ENCODE data around the gene EVPLL. TPM values are rescaled to one million over a fixed set of nuclear protein-coding genes. Genes with fewer than 3 reads are reported as not detected.

Gene EVPLL
- polyA plus RNA-seq, 1 of the 3 experiments (the other 2 are of a cell fraction), result not detected

DNA sequence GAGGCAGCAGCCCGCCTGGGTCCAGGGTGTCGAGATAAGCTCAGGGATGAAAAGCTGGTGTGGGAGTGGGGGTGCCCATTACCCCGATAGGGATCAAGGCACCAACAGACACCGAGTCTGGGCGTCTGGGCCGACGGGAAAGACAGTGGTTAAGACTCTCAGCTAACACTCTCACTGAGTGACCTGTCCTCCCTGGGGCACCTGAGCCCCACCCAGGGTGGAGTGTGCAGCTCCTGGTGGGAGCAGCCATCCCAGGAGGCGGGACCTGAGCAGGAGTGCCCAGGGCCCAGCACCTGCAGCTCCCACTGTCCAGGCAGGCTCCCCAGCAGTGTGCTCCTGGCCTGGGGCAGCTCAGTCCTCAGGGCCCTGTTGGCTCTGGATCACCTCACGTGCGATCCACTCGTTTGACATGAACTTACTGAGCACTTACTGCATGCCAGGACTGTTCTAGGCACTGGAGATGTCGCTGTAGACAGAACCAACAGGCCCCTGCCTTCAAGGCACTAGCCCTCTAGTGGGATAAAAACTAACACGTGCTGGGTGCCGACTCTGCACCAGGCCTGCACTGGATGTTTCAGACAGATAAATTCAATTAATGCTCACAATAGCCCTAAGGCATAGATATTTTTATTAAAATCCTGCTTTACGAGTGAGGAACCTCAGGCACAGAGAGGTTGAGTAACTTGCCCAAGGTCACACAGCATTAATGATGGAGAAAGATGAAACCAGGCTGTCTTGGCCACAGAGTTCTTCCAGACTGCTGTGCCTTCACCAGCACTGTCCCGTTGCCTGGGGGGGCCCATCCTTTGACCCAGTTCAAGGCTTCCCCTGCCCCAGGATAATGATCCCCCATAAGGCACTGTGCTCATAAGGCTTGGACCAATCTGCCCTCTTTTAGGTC, 1.9 kb downstream of the EVPLL start (continued):
- TF ChIP-seq, protein P1, sequence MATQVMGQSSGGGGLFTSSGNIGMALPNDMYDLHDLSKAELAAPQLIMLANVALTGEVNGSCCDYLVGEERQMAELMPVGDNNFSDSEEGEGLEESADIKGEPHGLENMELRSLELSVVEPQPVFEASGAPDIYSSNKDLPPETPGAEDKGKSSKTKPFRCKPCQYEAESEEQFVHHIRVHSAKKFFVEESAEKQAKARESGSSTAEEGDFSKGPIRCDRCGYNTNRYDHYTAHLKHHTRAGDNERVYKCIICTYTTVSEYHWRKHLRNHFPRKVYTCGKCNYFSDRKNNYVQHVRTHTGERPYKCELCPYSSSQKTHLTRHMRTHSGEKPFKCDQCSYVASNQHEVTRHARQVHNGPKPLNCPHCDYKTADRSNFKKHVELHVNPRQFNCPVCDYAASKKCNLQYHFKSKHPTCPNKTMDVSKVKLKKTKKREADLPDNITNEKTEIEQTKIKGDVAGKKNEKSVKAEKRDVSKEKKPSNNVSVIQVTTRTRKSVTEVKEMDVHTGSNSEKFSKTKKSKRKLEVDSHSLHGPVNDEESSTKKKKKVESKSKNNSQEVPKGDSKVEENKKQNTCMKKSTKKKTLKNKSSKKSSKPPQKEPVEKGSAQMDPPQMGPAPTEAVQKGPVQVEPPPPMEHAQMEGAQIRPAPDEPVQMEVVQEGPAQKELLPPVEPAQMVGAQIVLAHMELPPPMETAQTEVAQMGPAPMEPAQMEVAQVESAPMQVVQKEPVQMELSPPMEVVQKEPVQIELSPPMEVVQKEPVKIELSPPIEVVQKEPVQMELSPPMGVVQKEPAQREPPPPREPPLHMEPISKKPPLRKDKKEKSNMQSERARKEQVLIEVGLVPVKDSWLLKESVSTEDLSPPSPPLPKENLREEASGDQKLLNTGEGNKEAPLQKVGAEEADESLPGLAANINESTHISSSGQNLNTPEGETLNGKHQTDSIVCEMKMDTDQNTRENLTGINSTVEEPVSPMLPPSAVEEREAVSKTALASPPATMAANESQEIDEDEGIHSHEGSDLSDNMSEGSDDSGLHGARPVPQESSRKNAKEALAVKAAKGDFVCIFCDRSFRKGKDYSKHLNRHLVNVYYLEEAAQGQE (IDR thresholded peaks at IDR 0.05; ENCODE audit: low read depth, low read length), result no peak
- TF ChIP-seq FOXM1 (IDR thresholded peaks at IDR 0.05; ENCODE audit: low read depth) (no peak), CHD2 (IDR thresholded peaks at IDR 0.05; ENCODE audit: low read length, partially characterized antibody) (no peak), FOXJ3 (CRISPR knock-in tag; IDR thresholded peaks at IDR 0.05) (no peak), RCOR1 (IDR thresholded peaks at IDR 0.05; ENCODE audit: low read length) (no peak)
- TF ChIP-seq, protein P2, sequence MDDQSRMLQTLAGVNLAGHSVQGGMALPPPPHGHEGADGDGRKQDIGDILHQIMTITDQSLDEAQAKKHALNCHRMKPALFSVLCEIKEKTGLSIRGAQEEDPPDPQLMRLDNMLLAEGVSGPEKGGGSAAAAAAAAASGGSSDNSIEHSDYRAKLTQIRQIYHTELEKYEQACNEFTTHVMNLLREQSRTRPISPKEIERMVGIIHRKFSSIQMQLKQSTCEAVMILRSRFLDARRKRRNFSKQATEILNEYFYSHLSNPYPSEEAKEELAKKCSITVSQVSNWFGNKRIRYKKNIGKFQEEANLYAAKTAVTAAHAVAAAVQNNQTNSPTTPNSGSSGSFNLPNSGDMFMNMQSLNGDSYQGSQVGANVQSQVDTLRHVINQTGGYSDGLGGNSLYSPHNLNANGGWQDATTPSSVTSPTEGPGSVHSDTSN (IDR thresholded peaks at IDR 0.05), result no peak
- TF ChIP-seq, protein P3, sequence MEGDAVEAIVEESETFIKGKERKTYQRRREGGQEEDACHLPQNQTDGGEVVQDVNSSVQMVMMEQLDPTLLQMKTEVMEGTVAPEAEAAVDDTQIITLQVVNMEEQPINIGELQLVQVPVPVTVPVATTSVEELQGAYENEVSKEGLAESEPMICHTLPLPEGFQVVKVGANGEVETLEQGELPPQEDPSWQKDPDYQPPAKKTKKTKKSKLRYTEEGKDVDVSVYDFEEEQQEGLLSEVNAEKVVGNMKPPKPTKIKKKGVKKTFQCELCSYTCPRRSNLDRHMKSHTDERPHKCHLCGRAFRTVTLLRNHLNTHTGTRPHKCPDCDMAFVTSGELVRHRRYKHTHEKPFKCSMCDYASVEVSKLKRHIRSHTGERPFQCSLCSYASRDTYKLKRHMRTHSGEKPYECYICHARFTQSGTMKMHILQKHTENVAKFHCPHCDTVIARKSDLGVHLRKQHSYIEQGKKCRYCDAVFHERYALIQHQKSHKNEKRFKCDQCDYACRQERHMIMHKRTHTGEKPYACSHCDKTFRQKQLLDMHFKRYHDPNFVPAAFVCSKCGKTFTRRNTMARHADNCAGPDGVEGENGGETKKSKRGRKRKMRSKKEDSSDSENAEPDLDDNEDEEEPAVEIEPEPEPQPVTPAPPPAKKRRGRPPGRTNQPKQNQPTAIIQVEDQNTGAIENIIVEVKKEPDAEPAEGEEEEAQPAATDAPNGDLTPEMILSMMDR (IDR thresholded peaks at IDR 0.05), result no peak
- TF ChIP-seq, protein P4, sequence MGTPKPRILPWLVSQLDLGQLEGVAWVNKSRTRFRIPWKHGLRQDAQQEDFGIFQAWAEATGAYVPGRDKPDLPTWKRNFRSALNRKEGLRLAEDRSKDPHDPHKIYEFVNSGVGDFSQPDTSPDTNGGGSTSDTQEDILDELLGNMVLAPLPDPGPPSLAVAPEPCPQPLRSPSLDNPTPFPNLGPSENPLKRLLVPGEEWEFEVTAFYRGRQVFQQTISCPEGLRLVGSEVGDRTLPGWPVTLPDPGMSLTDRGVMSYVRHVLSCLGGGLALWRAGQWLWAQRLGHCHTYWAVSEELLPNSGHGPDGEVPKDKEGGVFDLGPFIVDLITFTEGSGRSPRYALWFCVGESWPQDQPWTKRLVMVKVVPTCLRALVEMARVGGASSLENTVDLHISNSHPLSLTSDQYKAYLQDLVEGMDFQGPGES (IDR thresholded peaks at IDR 0.05; ENCODE audit: low read depth, low read length), result no peak

DNA sequence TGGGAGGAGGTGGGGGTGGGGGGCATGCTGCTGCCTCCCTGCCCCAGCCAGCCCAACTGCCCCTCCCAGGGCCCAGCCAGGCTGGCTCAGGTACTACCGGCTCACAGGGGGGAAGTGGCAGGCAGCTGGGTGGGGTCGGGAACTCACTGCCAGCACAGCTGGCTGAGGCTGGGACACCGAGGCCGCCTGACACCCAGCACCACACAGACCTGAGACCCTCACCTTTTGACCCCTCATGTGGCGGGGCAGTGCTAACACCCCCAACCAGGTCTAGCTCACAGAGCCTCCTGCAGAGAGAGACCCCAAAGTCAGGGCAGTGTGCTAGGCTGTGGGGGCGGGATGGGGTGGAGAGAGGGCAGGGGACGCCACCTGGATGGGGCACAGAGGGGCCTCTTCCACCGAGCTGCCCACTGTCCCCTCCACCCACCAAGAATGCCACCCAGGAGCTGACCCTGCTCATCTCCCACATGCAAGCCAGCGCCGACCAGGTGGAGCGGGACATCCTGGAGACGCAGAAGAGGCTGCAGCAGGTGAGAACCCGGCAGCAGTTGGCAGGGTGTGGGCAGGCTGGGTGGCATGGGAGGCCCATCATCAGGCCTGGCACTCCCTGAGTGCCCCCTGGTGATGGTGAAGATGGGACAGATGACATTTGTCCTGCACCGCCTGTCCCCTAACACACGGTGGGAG, 3.0 kb downstream of the EVPLL start:
- Histone ChIP-seq H3K9me2 (no peaks in the 10 kb centered on the region), H3K36me3 (replicated peaks in 1 of 2; ENCODE audit: control insufficient read depth in 1 of 2, insufficient read depth in 2 of 2, low read length in 1 of 2) (no peaks in the 10 kb centered on the region), H3K4me3 (ENCODE audit: low read depth in 2 of 2, low read length in 1 of 2) (no peak overlapping the region), H3K4me1 (ENCODE audit: control insufficient read depth in 1 of 2, insufficient read depth in 2 of 2, low read depth in 1 of 2, low read length in 1 of 2) (peaks cover 0 to 9% of the 10 kb centered on the region in 2 experiments; a peak in 1 of 4 replicates), H3K9me3 (no peaks in the 10 kb centered on the region), H3K27ac (ENCODE audit: low read depth in 2 of 2, low read length in 1 of 2) (no peak overlapping the region), H3F3A (replicated peaks; ENCODE audit: insufficient read depth) (no peaks in the 10 kb centered on the region), H2AFZ (ENCODE audit: low read depth) (no peak overlapping the region), H3K27me3 (ENCODE audit: insufficient read depth) (no peaks in the 10 kb centered on the region), H3K79me2 (ENCODE audit: insufficient read depth) (no peaks in the 10 kb centered on the region), H3K9ac (no peak overlapping the region), H3K4me2 (no peak overlapping the region), H4K20me1 (ENCODE audit: insufficient read depth) (no peaks in the 10 kb centered on the region)
- DNase-seq, result no peak
- TF ChIP-seq POLR2AphosphoS5 (IDR thresholded peaks at IDR 0.05; ENCODE audit: low read depth, low read length) (no peak), MXI1 (IDR thresholded peaks at IDR 0.05; ENCODE audit: low read depth, low read length) (no peak)
- 85% methylated on average over 8 of the region's 15 CpGs for WGBS (ENCODE audit: low lambda C conversion rate)
- CTCF ChIA-PET, result no interaction called here
- POLR2A ChIA-PET, result no interaction called here
